Measurements from ENCODE around the gene ARMCX4.
A peak's percentile ranks its signal among the peaks of the same experiment; 100 is the strongest.
"Not testable (repeated sequence)": the region's sequence is repeated elsewhere in the genome, so short reads cannot be mapped to it uniquely, and the experiment has no call there.

The ARMCX4 gene

DNA sequence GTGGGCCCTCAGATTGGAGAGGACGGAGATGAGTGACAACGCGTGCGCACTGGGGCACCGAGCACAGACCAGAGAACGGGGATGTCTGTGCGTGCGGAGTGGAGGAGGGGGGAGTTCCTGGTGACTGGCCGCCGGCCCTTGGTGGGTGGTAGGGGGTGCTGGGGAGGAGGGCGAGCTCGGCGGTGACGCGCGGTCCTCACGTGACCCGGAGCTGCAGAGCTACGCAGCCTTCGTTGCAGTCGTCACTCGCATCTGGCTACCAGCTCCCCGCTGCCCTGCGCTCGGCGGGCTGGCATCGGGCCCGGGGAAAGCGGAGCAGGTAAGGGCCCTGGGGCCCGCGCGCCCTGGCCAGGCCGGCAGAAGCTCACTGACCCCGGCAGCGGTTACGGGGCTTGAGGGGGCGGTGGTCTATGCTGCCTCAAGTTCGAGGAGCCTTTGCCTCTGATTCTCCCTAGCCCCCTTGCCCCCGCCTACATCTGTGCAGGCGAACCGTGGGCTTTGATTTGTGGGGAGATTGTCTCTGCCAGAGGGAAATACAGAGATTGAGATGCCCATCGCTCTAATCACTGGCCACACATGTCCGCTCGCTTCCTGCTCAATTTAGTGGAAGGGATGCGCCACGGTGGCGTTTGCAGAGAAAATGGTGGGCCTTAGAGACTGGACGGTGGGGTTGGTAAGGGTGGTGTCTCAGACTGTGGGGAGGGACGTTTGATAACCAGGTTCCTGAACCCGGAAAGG, at the start of gene ARMCX4:
Gene ARMCX4 (plus strand): TSS at position 245 of the 738 bp plus-strand sequence. CDS start 3,134 bp downstream, outside the sequence.
- no peak for DNase-seq

DNA sequence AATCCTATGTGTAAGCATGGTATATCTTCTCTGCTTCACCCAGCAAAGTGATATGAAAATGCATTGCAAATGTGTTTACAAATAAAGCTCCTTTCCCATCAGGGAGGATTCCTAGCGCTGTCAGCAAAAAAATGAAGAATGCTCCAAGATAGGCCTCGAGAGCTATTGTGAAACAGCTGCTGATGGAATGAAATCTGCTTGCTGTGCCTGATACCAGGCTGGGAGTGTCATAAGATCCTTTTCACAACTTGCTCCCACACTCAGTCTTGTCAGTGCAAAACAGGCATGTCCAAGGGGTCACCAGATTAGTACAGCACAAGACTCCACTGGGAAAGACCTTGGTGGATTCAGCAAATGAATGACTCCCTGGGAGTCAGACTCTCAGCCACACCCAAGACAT, 43.2 kb upstream of the ARMCX4 start:
- DNase-seq: peak; percentile 10

DNA sequence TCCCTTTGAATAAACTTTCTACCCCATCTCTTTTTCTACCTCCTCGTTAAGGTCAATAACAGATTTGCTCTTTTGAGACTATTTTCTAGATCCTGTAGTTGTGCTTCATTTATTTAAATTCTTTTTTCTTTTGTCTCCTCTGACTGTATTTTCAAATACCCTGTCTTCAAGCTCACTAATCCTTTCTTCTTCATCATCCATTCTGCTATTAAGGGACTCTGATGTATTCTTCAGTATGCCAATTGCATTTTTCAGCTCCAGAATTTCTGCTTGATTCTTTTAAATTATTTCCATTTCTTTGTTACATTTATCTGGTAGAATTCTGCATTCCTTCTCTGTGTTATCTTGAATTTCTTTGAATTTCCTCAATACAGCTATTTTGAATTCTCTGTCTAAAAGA, 36.0 kb upstream of the ARMCX4 start:
- no peak for DNase-seq

DNA sequence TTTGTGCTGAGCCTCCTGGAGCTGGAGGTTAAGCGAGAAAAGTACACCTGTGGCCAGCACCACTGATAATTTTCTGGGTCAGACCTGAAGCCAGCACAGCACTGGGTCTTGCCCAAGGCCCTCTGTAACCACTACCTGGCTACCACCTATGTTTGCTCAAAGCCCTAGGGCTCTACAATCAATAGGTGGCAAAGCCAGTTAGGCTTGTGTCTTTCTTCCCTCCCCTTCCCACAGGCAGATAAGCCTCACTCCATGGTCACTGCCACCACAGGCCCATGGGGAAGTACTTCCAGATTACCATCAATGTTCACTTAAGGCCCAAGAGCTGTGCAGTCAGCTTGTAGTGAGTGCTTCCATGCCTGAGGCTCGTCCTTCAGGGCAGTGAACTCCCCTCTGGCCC, 35.2 kb upstream of the ARMCX4 start:
- no peak for DNase-seq

DNA sequence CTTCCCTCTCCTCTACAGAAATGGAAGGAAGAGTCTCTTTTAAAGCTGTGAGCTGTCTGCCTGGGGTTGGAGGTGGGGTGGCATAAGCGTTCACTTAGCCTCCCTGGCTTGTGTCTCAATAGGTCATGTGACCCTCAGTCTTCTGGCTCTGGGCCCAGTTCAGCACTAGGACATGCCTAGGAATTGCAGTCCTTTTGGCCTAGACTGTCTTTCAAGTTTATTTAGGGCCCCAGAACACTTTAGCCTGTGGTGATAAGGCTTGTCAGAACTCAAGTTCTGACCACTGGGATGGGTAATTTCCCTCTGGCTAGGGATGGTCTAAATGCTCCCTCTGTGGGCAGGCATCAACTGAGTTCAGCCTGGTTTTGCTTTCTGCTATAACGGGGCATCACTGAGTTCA, 34.3 kb upstream of the ARMCX4 start:
- DNase-seq: no peak

DNA sequence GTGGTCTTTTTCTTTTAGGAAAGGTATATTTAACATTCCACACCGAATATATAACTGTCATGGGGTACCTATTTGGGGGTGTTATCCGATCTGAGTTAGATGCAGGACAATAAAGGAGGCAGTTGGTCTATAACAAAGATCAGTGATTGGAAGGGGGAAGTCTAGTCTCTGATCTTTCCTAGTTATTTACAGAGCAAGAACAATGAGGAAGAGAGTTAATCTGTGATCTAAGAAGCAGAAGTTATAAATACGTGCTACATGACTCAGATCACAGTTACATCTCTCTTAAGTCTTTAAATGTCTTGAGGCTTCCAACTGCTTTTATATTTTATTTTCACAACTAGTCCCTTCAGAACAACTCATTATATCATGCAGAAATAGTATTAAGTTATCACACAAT, 33.2 kb upstream of the ARMCX4 start:
- DNase-seq: no peak

DNA sequence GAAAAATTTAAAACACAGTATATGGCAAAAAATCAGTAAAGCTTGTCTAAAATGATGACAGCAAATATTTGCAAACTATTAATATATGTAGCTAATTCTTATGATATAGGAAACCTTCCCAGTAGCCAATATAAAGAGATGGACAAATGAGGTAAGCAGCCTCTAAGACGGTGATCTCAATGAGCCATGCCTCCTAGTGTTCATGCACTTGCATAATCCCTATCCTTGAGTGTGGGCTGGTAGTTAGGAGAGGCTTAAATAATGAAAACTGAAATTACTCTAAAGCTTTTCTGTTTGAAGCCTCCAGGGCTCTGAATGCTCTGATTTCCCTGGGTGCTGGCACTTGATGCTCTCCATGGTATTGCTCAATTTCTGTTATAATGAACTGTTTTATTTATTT, 24.6 kb upstream of the ARMCX4 start:
- no peak for DNase-seq

DNA sequence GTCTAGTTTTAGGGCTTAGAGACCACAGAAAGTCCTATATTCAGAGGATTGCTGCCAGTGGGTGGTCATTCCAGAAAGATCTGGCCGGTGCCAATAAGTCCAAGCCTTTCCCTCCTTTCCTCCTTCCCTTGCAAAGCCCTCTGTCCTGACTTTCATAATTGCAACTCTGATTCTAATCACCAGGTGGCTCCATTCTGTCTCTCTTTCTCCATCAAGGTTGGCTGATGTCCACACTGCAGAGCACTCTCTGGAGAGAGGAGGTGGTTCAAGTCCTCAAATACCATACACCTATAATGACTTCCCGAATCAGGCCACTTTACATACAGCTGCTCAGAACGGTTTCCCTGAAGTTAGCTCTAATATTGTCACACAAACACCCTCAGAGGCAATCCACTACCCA, 22.4 kb upstream of the ARMCX4 start:
- DNase-seq: no peak

DNA sequence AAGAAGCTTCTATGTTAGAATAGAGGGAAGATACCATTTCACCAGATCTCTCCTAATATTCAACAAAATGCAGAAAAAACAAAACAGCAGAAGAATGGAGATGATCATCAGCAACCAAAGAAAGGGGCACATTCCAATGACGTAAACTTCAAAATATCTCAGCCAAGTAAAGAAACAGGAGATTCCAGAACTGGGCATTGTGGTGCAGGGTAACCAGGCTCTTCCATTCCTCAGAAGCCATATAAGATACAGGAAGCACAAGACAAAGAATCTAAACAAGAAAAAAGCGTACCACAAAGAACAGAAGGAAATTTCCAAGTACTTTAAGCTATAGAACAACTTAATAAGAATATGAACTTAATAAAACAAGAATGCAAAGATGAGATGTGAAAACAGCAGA, 6.9 kb upstream of the ARMCX4 start:
- DNase-seq: no peak

DNA sequence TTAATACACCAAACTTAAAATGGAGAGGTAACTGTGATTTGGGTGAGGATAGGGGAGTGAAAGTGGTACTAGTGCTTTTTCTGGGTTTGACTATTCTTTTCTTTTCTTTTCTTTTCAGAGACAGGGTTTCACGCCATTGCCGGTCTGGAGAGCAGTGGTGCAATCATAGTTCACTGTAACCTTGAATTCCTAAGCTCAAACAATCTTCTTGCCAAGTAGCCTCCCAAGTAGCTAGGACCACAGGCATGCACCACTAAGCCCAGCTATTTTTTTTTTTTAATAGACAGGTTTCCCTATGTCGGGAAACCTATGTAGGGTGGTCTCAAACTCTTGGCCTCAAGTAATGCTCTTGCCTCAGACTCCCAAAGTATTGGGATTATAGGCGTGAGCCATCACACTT, 3.0 kb upstream of the ARMCX4 start:
- no peak for DNase-seq

DNA sequence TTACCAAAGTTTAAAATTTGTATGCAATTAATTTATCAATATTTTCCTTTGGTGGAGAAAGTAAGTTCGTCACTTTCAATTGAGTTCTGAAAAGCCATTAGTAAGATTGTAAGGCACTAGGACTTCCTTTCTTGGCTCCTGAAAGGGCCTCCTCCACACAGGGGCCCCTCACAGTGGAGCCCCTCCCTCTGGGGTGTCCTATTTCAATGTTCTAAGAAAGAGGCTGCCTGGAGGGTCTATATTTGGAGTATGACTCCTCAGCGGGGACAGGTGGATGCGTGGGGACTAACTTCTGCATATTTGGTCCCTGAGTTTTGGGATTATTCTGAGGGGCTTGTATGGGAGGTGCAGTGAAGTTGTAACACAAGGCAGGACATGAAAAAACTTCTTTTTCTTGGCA, 1.6 kb upstream of the ARMCX4 start:
- no peak for DNase-seq

DNA sequence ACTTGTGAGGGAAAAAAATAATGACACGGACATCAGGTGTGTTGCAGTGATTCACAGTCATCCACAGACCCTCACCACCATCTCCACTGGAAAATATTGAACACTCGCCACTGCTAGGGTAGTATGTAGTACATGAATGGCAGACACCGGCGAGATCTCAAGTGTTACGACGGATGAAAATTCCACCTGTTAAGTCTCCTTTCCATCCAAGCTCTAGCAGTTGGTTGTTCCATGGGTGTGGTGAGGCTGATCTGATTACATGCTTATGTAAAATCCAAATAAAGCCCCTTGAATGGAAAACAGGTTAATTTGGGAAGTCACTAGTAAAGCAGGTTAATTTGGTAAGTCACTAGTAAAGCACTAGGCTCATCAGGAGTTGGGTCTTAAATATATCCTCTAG, 1.1 kb upstream of the ARMCX4 start:
- no peak for DNase-seq

DNA sequence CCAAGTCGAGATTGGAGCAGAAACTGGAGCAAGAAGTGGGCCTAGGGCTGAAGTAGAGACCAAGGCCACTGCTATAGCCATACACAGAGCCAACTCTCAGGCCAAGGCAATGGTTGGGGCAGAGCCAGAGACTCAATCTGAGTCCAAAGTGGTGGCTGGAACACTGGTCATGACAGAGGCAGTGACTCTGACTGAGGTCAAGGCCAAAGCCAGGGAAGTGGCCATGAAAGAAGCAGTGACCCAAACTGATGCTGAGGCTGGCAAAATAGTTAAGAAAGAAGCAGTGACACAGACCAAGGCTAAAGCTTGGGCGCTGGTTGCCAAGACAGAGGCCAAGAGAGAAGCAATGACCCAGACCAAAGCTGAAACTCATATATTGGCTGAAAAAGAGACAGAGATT, 3.5 kb downstream of the ARMCX4 start:
- no peak for DNase-seq

DNA sequence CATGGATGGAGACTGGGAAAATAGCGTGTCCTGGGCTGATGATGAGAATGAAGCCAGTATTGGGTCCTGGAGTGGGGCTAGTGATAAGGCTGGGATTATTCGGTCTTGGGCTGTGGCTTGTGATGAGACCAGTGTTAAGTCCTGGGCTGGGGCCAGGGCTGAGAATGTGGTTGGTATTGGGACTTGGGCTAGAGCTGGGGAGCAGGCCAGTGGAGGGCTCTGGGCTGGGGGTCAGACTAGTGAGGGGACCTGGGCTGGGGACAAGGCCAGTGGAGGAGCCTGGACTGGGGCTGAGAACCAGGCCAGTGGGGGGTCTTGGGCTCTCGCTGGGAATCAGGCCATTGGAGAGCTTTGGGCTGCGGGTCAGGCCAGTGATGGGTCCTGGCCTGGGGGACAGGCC, 6.7 kb downstream of the ARMCX4 start:
- DNase-seq: no peak

DNA sequence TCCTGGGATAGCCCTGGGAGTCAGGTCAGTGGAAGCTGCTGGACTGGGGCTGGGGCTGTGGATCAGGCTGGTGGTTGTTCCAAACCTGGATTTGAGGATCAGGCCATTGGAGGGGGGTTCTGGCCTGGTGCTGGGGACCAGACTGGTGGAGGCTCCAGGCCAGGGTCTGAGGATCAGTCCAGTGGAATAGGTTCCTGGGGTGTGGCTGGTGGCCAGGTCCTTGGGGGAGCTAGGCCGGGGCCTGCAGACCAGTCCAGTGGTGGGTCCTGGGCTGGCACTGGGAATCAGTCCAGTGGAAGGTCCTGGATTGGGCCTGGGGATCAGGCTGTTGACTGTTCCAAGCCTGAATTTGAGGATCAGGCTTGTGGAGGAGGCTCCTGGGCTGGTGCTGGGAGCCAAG, 8.0 kb downstream of the ARMCX4 start:
- no peak for DNase-seq

DNA sequence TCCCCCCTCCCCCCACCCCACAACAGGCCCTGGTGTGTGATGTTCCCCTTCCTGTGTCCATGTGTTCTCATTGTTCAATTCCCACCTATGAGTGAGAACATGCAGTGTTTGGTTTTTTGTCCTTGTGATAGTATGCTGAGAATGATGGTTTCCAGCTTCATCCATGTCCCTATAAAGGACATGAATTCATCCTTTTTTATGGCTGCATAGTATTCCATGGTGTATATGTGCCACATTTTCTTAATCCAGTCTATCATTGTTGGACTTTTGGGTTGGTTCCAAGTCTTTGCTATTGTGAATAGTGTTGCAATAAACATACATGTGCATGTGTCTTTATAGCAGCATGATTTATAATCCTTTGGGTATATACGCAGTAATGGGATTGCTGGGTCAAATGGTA, 17.7 kb downstream of the ARMCX4 start:
- DNase-seq: not testable (repeated sequence)

DNA sequence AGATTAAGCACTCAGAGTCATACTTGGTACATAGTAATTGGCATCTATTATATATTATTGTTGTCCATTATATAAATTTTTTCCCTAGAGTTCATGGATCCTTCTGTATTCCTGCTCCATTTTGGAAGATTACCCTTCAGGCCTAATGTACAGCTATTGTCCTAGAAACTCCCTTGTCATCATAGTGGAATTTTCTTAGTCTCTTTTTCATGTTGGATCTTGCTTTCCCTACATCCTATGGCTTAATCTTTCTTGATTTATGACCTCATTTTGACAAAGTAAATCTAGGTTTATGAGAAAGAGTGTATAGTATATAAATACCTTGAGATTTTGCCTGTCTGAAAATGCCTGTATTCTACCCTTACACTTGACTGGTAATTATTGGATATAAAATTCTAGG, 22.1 kb downstream of the ARMCX4 start:
- no peak for DNase-seq

DNA sequence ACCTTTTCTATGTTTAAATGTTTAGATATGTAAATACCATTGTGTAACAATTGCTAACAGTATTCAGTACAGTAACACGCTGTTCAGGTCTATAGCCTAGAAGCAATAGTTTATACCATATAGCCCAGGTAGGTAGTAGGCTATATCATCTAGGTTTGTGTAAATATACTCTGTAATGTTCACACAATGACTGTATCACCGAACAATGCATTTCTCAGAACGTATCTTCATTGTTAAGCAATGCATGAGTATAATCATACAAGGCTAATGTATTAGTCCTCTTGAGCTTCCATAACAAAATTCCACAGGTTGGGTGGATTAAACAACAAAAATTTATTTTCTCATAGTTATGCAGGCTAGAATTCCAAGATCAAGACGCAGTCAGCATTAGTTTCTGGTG, 22.7 kb downstream of the ARMCX4 start:
- no peak for DNase-seq

DNA sequence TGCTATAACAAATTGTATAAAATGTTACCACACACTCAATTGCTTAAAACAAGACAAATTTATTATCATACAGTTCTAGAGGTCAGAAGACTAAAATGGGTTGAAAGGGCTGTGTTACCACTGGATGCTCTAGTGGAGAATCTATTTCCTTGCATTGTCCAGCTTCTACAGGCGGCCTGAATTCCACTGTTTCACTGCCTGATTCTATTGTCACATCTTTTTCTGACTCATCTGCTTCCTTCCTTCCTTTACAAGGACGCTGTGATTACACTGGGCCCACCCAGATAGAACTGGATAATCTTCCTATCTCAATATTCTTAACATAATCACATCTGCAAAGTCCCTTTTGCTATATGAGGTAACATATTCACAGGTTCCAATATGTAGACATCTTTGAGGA, 45.7 kb downstream of the ARMCX4 start:
- no peak for DNase-seq

Data from NCI-H226 (cell line).